Stimulated activated CD8-positive, alpha-beta memory T cell treated with anti-CD3 and anti-CD28 coated beads, Interleukin-7, amount 100 ng/mL, for 48 hours (primary cell): ENCODE measurements around the gene RPL23.

Source experiments
- DNase-seq, 2 donors: peaks; one replicate each; pipeline ENCODE4 v3.0.0-alpha.2; 2020; ENCODE audit warnings: low read depth in 1 of 2; ENCODE audit errors: extremely low read depth in 1 of 2

Gene RPL23

GRCh38 chr17:38853292-38854219 lies at the start of gene RPL23:
TSS of gene RPL23 (minus strand) at chr17:38853721. CDS start at chr17:38853710, 11 bp downstream.
- peak; percentile 75 to 89 for DNase-seq

GRCh38 chr17:38900978-38901656 lies 47.6 kb upstream of the RPL23 start:
- DNase-seq, result no peak

- no peak for DNase-seq
These were observed 45.9 kb upstream of the RPL23 start for GRCh38 chr17:38899421-38899820.

GRCh38 chr17:38898812-38899348 lies 45.4 kb upstream of the RPL23 start:
- peak; percentile 79 to 93 for DNase-seq

- DNase-seq, result no peak
These were observed 44.8 kb upstream of the RPL23 start for GRCh38 chr17:38898291-38898679.

GRCh38 chr17:38897671-38898290 lies 44.3 kb upstream of the RPL23 start:
- no peak for DNase-seq

GRCh38 chr17:38897176-38897575 lies 43.7 kb upstream of the RPL23 start:
- DNase-seq, result no peak

- no peak for DNase-seq
These were observed 42.9 kb upstream of the RPL23 start for GRCh38 chr17:38896346-38896954.

GRCh38 chr17:38894276-38894675 lies 40.8 kb upstream of the RPL23 start:
- no peak for DNase-seq

- DNase-seq, result peak in 1 of 2 donors; percentile 45
These were observed 40.1 kb upstream of the RPL23 start for GRCh38 chr17:38893607-38894006.

- DNase-seq, result no peak
These were observed 39.6 kb upstream of the RPL23 start for GRCh38 chr17:38893113-38893512.

GRCh38 chr17:38892620-38893019 lies 39.1 kb upstream of the RPL23 start:
- DNase-seq, result no peak

- no peak for DNase-seq
These were observed 38.6 kb upstream of the RPL23 start for GRCh38 chr17:38892083-38892482.

- no peak for DNase-seq
These were observed 37.9 kb upstream of the RPL23 start for GRCh38 chr17:38891441-38891840.

- no peak for DNase-seq
These were observed 36.9 kb upstream of the RPL23 start for GRCh38 chr17:38890410-38890746.

- no peak for DNase-seq
These were observed 36.4 kb upstream of the RPL23 start for GRCh38 chr17:38889745-38890409.

GRCh38 chr17:38888842-38889241 lies 35.3 kb upstream of the RPL23 start:
- no peak for DNase-seq

- no peak for DNase-seq
These were observed 33.1 kb upstream of the RPL23 start for GRCh38 chr17:38886643-38887010.

- no peak for DNase-seq
These were observed 32.5 kb upstream of the RPL23 start for GRCh38 chr17:38885728-38886642.
